T-helper 1 cell treated with Interleukin-12 subunit alpha and Interleukin-12 subunit beta and Interleukin-4 antibody, amounts not matched to agents 30 ng/mL and 1 ng/mL, for 36 hours (primary cell): ENCODE measurements around the gene SLC7A6. TPM values are rescaled to one million over a fixed set of nuclear protein-coding genes. Genes with fewer than 3 reads are reported as not detected.

ENCODE experiments used
- intact Hi-C: fragments of 100-400 bp; cut with micrococcal nuclease; formaldehyde crosslinking; loops from one replicate; pipeline ENCODE4 v1.15.1; 2024
- total RNA-seq: library from RNA; stranded (reverse); gene quantifications from 2 replicates; pipeline ENCODE4 v1.2.3, GENCODE V29; 2022

Gene SLC7A6
- total RNA-seq, 1 donor from 2014 or later = 128 TPM

- intact Hi-C loops = no loop called here
Observed at GRCh38 chr16:68279726-68280558, 15.6 kb downstream of the SLC7A6 start.

GRCh38 chr16:68281368-68282063, 17.2 kb downstream of the SLC7A6 start:
- intact Hi-C loops = loop anchor here (1.0 kb wide), 1 partner anchor 8 kb away; no protein-coding TSS in a partner anchor

GRCh38 chr16:68282064-68282452, 17.7 kb downstream of the SLC7A6 start:
- intact Hi-C loops = no loop called here

GRCh38 chr16:68283346-68283745, 19.0 kb downstream of the SLC7A6 start:
- intact Hi-C loops = no loop called here

- intact Hi-C loops = loop anchor here (1.0 to 2.0 kb wide), 2 partner anchors 8 to 19 kb away; partner anchors contain the start of gene SLC7A6
Observed at GRCh38 chr16:68283801-68284598, 19.7 kb downstream of the SLC7A6 start.

- intact Hi-C loops = loop anchor here (1.0 to 2.0 kb wide), 3 partner anchors 9 to 25 kb away; partner anchors contain the start of genes SLC7A6 and SLC7A6OS
Observed at GRCh38 chr16:68284847-68285246, 20.5 kb downstream of the SLC7A6 start.

GRCh38 chr16:68285683-68286082, 21.4 kb downstream of the SLC7A6 start:
- intact Hi-C loops = loop anchor here (1.0 to 2.0 kb wide), 2 partner anchors 21 to 25 kb away; partner anchors contain the start of genes SLC7A6 and SLC7A6OS

- intact Hi-C loops = no loop called here
Observed at GRCh38 chr16:68286153-68287074, 22.1 kb downstream of the SLC7A6 start.

GRCh38 chr16:68287276-68288251, 23.2 kb downstream of the SLC7A6 start:
- intact Hi-C loops = no loop called here

- intact Hi-C loops = no loop called here
Observed at GRCh38 chr16:68288252-68288650, 23.9 kb downstream of the SLC7A6 start.

GRCh38 chr16:68288796-68289195, 24.5 kb downstream of the SLC7A6 start:
- intact Hi-C loops = loop anchor here (1.0 kb wide), 3 partner anchors 12 to 23 kb away; partner anchors contain the start of gene SLC7A6OS

GRCh38 chr16:68289202-68289601, 24.9 kb downstream of the SLC7A6 start:
- intact Hi-C loops = loop anchor here (1.0 kb wide), 3 partner anchors 13 to 24 kb away; partner anchors contain the start of gene SLC7A6OS

- intact Hi-C loops = loop anchor here (1.0 kb wide), 3 partner anchors 13 to 24 kb away; partner anchors contain the start of gene SLC7A6OS
Observed at GRCh38 chr16:68289621-68290329, 25.4 kb downstream of the SLC7A6 start.

- intact Hi-C loops = no loop called here
Observed at GRCh38 chr16:68290450-68290849, 26.1 kb downstream of the SLC7A6 start.

- intact Hi-C loops = no loop called here
Observed at GRCh38 chr16:68291227-68291626, 26.9 kb downstream of the SLC7A6 start.

- intact Hi-C loops = no loop called here
Observed at GRCh38 chr16:68292425-68292824, 28.1 kb downstream of the SLC7A6 start.

- intact Hi-C loops = no loop called here
Observed at GRCh38 chr16:68296291-68296690, 32.0 kb downstream of the SLC7A6 start.

GRCh38 chr16:68296693-68297092, 32.4 kb downstream of the SLC7A6 start:
- intact Hi-C loops = no loop called here
